Left cardiac atrium (tissue), 4 donors: ENCODE results near the gene AJM1. TPM values are rescaled to one million over a fixed set of nuclear protein-coding genes. Genes with fewer than 3 reads are reported as not detected.
"Not testable (repeated sequence)": the region's sequence is repeated elsewhere in the genome, so short reads cannot be mapped to it uniquely, and the experiment has no call there.

Experiments used
- ATAC-seq, 2 donors: fragments of 200-7000 bp; cut with Tn5 transposase; one replicate each; pipeline ENCODE4 v1.9.1; 2020; ENCODE audit warnings: mild to moderate bottlenecking in 2 of 2, moderate library complexity in 2 of 2
- DNase-seq: peaks from one replicate; pipeline ENCODE4 v3.0.0-alpha.2; 2020
- intact Hi-C, 2 donors: fragments of 100-400 bp; cut with DNase I; formaldehyde crosslinking; loops; one replicate each; pipeline versions ENCODE4 v1.14.1 to v1.15.1; 2022 to 2023
- total RNA-seq, 2 donors: library from RNA; stranded (reverse); fragmentation: NEBNext Ultra II Directional; extraction: Animal tissue kit (Norgen Biotek cat#: 25700); gene quantifications; one replicate each; pipeline ENCODE4 v1.2.1, GENCODE V29; 2021
- donor health status: DM: no; HTN: yes; CAD: no.
- donor health status: DM: no; HTN: yes; CAD: no; lungs with severe emphysema.
- donor health status: DM: yes; HTN: yes; CAD: no.
- donor health status: Dilated cardiomyopathy.

AJM1 gene
- total RNA-seq, 2 donors from 2014 or later: 5.0 to 9.6 TPM

DNA sequence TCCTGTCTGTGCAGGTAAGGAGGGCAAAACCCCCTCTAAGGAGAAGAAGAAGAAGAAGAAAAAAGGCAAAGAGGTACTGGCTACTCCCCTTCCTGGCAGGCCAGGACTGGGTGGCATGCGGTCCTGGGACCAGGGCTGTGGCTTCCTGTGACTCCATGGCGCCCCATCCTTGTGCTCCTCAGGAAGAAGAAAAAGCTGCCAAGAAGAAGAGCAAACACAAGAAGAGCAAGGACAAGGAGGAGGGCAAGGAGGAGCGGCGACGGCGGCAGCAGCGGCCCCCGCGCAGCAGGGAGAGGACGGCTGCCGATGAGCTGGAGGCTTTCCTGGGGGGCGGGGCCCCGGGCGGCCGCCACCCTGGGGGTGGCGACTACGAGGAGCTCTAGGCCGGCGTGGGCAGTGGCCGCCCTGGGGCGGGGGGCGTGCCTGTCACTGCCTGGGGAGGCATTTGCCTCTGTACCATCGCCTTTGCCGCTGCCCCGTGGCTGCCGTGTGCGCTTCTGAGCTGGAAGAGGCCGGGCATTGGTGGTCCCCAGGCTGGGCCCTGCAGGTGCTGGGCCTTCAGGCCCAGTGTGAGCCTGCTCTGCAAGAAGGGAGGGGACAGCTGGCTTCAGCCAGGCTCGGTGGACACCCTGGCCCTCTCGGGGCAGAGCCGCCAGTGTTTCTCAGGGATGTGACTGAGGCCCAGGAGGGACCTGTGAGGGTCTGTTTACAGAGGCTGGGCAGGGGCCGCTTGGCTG, 2.0 kb upstream of the AJM1 start:
- intact Hi-C loops: loop anchor here in 1 of 2 donors (10.0 kb wide), 1 partner anchor 46 kb away; the partner anchor contains the start of genes CCDC183 and TMEM141
- ATAC-seq (no peak), DNase-seq (no peak)

DNA sequence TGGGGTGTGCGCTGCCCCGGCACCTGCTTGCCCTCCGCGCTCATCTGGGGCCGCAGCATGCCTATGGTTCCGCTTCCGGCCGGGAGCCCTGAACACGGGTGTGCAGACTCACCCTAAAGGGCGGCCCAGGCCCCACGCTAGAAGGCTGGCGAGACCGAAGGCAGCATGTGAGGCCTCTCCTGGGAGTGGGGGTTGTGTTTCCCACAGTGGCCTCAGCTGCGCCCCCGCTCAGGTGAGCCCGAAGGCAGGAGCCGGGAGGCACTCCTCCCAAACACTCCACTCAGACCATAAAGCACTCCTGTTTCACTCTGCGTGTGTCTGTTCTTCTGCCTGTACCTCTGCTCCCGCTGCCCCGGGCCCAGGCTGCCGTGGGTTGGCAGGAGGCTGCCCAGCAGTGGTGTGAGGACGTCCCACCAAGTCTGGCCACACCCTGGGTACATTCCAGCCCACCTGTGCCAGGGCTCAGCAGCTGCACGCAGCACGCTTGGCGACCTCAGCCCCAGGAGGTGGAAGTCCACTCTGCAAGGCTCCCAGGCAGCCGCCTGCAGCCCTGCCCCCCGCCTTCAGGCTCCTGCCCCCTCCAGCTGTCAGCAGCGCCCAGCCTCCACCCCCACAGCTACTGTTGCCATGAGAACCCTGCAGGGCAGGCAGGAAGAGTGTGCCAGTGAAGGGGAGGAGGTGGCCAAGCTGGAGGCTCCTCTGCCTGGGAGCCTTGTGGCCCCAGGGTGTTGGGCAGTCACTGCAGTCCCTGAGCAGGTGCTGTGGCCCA, 1.2 kb upstream of the AJM1 start:
- intact Hi-C loops: loop anchor here in 1 of 2 donors (10.0 kb wide), 1 partner anchor 46 kb away; the partner anchor contains the start of genes CCDC183 and TMEM141
- DNase-seq: no peak
- ATAC-seq: peak; percentile 39 to 47

GRCh38 chr9:136841646-136842379, 465 bp upstream of the AJM1 start:
- DNase-seq: not testable (repeated sequence)
- peak in 1 of 2 donors; percentile 0 for ATAC-seq
- intact Hi-C loops: loop anchor here in 1 of 2 donors (10.0 kb wide), 1 partner anchor 47 kb away; the partner anchor contains the start of genes CCDC183 and TMEM141

DNA sequence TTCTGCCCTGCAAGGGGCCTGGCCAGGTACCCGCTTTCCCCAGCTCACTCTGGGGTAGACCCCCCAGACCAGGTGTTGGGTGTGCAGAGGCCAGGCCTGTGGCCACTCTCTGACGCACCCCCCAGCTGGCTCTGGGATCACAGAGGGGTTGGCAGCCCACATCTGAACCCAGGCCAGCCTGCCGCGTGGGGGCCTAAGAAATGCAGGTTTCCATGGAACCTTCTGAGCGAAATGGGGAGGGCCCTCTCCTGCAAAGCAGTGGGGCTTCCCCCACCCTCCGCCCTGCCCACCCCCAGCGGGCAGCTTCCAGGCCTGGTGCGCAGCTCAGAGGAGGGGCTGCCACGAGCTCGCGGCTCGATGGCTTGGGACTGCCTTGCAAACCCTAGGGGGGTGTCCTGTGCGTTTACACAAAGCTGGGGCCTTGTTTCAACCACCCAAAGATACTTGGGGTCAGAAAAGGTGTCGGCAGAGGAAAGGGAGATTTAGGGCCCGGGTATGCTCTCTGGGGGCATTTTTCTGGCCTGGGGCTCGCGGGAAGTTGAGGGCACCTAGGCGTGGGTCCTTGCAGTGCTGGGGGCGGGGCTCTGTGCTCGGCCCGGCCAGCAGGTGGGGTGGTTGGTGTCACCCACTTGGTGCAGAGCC, 1.0 kb downstream of the AJM1 start:
- intact Hi-C loops: loop anchor here in 1 of 2 donors (10.0 kb wide), 1 partner anchor 48 kb away; the partner anchor contains the start of genes CCDC183 and TMEM141
- not testable (repeated sequence) for DNase-seq, ATAC-seq

GRCh38 chr9:136843801-136844740, 1.8 kb downstream of the AJM1 start:
- intact Hi-C loops: loop anchor here in 1 of 2 donors (10.0 kb wide), 1 partner anchor 49 kb away; the partner anchor contains the start of genes CCDC183 and TMEM141
- peak in 1 of 2 donors; percentile 0 for ATAC-seq
- DNase-seq: peak; percentile 64

DNA sequence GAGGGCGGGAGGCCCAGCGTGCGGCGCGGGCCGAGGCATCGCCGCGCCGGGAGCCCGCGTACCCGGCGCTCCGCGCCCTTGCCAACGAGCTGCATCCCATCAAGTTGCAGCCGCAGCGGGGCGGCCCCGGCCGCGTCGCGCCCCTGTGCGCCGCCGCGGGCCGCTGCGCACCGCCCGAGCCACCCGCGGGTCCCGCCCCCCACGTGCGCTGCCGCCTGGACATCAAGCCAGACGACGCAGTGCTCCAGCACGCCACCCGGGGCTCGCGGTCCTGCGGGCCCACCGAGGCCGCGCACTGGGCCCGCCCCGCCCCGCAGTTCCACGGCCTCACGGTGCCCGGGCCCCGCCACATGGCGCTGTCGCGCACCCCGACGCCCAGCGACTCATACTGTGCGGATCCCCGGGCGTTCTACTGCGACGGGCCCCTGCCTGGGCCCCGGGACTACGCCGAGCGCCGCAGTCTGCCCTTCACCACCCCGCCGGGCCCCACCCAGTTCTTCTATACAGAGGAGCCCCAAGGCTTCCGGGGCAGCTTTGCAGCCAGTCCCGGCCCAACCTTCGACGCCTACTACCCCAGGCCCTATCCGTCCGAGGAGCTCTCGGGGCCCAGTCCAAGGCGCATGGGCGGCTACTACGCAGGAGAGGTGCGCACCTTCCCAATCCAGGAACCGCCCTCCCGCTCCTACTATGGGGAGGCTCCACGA, 2.6 kb downstream of the AJM1 start:
- intact Hi-C loops: loop anchor here in 1 of 2 donors (10.0 kb wide), 1 partner anchor 50 kb away; the partner anchor contains the start of genes CCDC183 and TMEM141
- no peak for ATAC-seq
- no peak for DNase-seq

DNA sequence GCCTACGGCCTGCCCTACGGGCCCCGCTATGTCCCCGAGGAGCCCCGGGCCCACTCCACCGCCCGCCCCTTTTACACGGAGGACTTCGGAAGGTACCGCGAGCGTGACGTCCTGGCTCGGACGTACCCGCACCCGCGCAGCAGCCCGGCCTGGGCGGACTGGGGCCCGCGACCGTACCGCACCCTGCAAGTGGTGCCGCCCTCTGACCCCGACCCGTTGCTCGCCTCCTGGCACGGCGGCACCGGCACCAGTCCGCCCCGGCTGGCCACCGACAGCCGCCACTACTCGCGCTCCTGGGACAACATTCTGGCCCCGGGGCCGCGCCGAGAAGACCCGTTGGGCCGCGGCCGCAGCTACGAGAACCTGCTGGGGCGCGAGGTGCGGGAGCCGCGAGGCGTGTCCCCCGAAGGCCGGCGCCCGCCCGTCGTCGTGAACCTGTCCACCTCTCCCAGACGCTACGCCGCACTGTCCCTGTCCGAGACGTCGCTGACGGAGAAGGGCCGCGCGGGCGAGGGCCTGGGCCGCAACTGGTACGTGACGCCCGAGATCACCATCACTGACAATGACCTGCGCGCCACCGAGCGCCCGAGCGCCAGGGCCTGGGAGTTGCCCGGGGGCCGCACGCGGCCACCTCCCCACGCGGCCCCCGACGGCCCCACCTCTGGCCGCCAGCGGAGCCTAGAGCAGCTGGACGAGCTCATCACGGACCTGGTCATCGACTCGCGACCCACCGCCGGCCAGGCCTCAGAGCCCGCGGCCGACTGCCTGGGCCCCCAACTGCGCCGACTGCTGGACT, 3.4 kb downstream of the AJM1 start:
- intact Hi-C loops: loop anchor here in 1 of 2 donors (10.0 kb wide), 1 partner anchor 51 kb away; the partner anchor contains the start of genes CCDC183 and TMEM141
- ATAC-seq (no peak), DNase-seq (no peak)

DNA sequence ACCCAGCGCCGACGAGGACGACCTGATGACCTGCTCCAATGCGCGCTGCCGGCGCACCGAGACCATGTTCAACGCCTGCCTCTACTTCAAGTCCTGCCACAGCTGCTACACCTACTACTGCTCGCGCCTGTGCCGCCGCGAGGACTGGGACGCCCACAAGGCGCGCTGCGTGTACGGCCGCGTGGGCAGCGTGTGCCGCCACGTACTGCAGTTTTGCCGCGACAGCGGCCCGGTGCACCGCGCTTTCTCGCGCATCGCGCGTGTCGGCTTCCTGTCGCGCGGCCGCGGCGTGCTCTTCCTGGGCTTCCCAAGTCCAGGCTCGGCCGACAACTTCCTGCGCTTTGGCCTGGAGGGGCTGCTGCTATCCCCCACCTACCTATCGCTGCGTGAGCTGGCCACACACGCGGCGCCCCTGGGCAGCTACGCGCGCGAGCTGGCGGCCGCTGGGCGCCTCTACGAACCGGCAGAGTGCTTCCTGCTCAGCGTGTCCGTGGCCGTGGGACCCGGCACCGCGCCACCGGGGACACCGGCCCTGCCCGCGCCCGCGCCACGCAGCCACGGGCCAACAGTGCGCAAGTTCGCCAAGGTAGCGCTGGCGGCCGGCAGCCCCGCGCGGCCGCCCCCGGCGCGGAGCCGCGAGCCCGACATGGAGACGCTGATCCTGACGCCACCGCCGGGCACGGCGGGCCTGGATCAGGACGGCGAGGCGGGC, 4.3 kb downstream of the AJM1 start:
- intact Hi-C loops: loop anchor here in 1 of 2 donors (10.0 kb wide), 1 partner anchor 52 kb away; the partner anchor contains the start of genes CCDC183 and TMEM141
- ATAC-seq (no peak), DNase-seq (no peak)

DNA sequence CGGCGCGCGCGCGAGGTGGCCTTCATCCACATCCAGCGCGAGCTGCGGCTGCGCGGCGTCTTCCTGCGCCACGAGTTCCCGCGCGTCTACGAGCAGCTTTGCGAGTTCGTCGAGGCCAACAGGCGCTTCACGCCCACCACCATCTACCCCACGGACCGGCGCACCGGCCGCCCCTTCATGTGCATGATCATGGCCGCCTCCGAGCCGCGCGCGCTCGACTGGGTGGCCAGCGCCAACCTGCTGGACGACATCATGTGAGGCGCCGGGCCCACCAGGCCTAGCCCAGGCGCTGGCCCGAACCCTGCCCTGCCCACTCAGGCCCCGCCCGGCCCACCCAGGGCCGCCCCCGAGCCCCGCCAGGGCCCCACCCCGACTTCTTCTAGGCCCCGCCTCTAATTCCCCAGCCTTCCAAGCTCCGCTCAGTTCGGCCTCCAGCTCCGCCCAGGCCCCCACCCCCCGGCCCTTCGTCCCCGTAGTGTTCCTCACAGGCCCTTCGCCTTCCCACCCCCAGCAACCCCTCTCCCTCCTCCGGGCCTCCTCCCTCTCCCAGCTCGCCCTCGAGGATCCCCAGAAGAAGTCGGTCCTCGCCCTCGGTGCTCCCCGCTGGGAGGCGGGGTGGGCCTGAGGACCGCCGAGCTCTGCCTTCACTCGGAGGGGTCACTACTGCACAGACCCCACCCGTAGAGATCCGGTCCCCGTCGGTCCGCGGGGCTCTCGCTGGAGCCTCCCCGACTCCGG, 5.0 kb downstream of the AJM1 start:
- intact Hi-C loops: loop anchor here in 1 of 2 donors (10.0 kb wide), 1 partner anchor 52 kb away; the partner anchor contains the start of genes CCDC183 and TMEM141
- peak; percentile 79 for DNase-seq
- peak; percentile 7 to 42 for ATAC-seq

DNA sequence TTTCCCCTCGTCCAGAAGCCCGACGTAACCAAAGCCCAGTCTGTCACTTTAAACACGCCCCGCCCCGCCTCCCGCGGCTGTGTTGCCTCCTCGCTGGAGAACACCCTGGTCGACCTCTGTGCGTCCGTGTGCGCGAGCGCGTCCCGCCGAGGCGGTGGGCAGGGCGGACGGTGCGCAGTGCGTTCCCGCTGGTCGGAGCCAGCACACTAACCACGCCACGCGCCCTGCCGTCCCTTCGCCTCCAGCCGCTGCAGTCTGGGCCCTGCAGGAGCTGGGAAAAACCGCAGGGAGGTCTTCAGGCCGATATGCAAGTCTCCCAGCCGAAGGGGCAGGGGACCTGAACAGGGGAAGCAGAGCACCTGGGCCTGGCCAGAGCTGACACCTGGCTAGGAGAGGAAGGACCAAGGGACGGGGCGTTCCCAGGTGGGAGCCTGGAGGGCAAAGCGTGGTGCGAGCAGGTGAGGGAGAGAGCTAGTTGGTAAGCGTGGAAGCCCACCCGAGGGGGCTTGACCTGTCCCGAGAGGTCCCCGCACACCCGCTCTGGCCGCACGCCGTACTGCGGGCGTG, 5.6 kb downstream of the AJM1 start:
- peak; percentile 41 to 63 for ATAC-seq
- peak; percentile 94 for DNase-seq
- intact Hi-C loops: loop anchor here in 1 of 2 donors (2.0 to 10.0 kb wide), 2 partner anchors 53 to 93 kb away; partner anchors contain the start of genes CCDC183 and TMEM141

GRCh38 chr9:136848393-136849037, 6.2 kb downstream of the AJM1 start:
- intact Hi-C loops: loop anchor here in 1 of 2 donors (2.0 to 10.0 kb wide), 2 partner anchors 54 to 92 kb away; partner anchors contain the start of genes CCDC183 and TMEM141
- DNase-seq (peak; percentile 66), ATAC-seq (peak; percentile 15 to 35)

- ATAC-seq (peak; percentile 85 to 87), DNase-seq (peak; percentile 99)
- intact Hi-C loops: loop anchor here in 1 of 2 donors (2.0 to 10.0 kb wide), 2 partner anchors 54 to 92 kb away; partner anchors contain the start of genes CCDC183 and TMEM141
These were observed 7.0 kb downstream of the AJM1 start, which contains the start of gene PHPT1 for GRCh38 chr9:136849038-136849959. PHPT1 (plus strand) TSS chr9:136849409; CDS start chr9:136849431, 22 bp downstream.
